Kidney (tissue), 14 donors: ENCODE measurements around the gene CDKL1. TPM values are rescaled to one million over a fixed set of nuclear protein-coding genes. Genes with fewer than 3 reads are reported as not detected.

Experiments used
- DNase-seq, 5 donors: peaks; one replicate each; pipeline ENCODE4 v3.0.0-alpha.2; 2013 to 2020
- FAIRE-seq: peaks from 2 replicates; lab custom pipeline; 2012; peaks lifted over from hg19 to GRCh38; lab: Jason Lieb, UNC
- H3K27ac ChIP-seq, 2 donors: one replicate each; pipeline ENCODE4 v1.7.0; 2013; ENCODE audit warnings: low read depth in 2 of 2, low read length in 2 of 2, inconsistent platforms in 1 of 2
- H3K27me3 ChIP-seq: one replicate; pipeline ENCODE4 v1.7.1; 2013; ENCODE audit warnings: low read length, inconsistent platforms; ENCODE audit not compliant: control insufficient read depth, insufficient read depth
- H3K36me3 ChIP-seq, 3 donors: one replicate each; pipeline versions ENCODE4 v1.7.0 to v1.7.1; 2013; ENCODE audit warnings: low read length in 3 of 3, control low read depth in 1 of 3, inconsistent platforms in 1 of 3; ENCODE audit not compliant: insufficient read depth in 3 of 3, control insufficient read depth in 2 of 3
- H3K4me1 ChIP-seq, 3 donors: one replicate each; pipeline versions ENCODE4 v1.7.0 to v1.7.1; 2013; ENCODE audit warnings: low read length in 3 of 3, inconsistent platforms in 1 of 3, low read depth in 1 of 3; ENCODE audit not compliant: control insufficient read depth in 2 of 3, insufficient read depth in 2 of 3
- H3K4me3 ChIP-seq, 3 donors: one replicate each; pipeline versions ENCODE4 v1.7.0 to v1.8.1; 2013; ENCODE audit warnings: low read length in 3 of 3, control low read depth in 1 of 3, inconsistent platforms in 1 of 3
- H3K9ac ChIP-seq, 3 donors: one replicate each; pipeline versions ENCODE4 v1.7.0 to v1.7.1; 2013; ENCODE audit warnings: low read length in 3 of 3, control low read depth in 1 of 3, inconsistent platforms in 1 of 3
- H3K9me3 ChIP-seq, 3 donors: one replicate each; pipeline versions ENCODE4 v1.7.0 to v1.7.1; 2013; ENCODE audit warnings: low read length in 3 of 3, control low read depth in 1 of 3, inconsistent platforms in 1 of 3; ENCODE audit not compliant: control insufficient read depth in 2 of 3, insufficient read depth in 1 of 3
- CTCF ChIP-seq: IDR thresholded peaks from 3 replicates; pipeline ENCODE4 v1.5.1; 2012; ENCODE audit warnings: mild to moderate bottlenecking, moderate library complexity, borderline replicate concordance; ENCODE audit not compliant: insufficient read depth; ENCODE audit errors: extremely low read depth
- intact Hi-C: fragments of 100-400 bp; cut with DNase I; formaldehyde crosslinking; loops from one replicate; pipeline ENCODE4 v1.11.1; 2022
- polyA plus RNA-seq: library from polyadenylated mRNA; stranded (reverse); fragments of 350-450 nt; fragmentation: Illumina TruSeq; extraction: RNeasy Lipid Tissue Mini Kit (QIAGEN cat#74804); gene quantifications from one replicate; pipeline ENCODE4 v1.2.3, GENCODE V29; 2014; ENCODE audit warnings: low read depth, low replicate concordance; ENCODE audit not compliant: insufficient read depth
- total RNA-seq: library from RNA; stranded (reverse); fragmentation: NEBNext Ultra II Directional; extraction: Animal tissue kit (Norgen Biotek cat#: 25700); gene quantifications from one replicate; pipeline ENCODE4 v1.2.1, GENCODE V29; 2021
- donor health status: control.
- donor health status: control.
- donor health status: control.
- donor health status: control.
- donor health status: control.
- donor health status: DM: yes; HTN: yes; CAD: no.
- donor health status: Normal renal cell carcinoma (clear cell type).

Gene CDKL1
- total and polyA plus RNA-seq, 2 donors from 2014 or later, result 17.9 to 60.0 TPM

GRCh38 chr14:50417853-50418252 is 21.2 kb upstream of the CDKL1 start:
- intact Hi-C loops, result no loop called here
- H3K36me3 ChIP-seq, result peaks cover 0 to 8% (median 6%) of the 10 kb centered on the region in 3 donors

GRCh38 chr14:50410921-50411320 is 14.2 kb upstream of the CDKL1 start:
- Histone ChIP-seq H3K36me3 (no peaks in the 10 kb centered on the region), H3K27ac (no peak overlapping the region), H3K27me3 (no peaks in the 10 kb centered on the region), H3K4me3 (no peak overlapping the region), H3K9ac (no peak overlapping the region), H3K4me1 (no peaks in the 10 kb centered on the region), H3K9me3 (no peaks in the 10 kb centered on the region)
- no peak for TF ChIP-seq CTCF
- no peak for FAIRE-seq
- intact Hi-C loops, result no loop called here
- DNase-seq, result no peak

More at GRCh38 chr14:50417853-50418252, 21.2 kb upstream of the CDKL1 start:
- FAIRE-seq (no peak), DNase-seq (no peak)
- Histone ChIP-seq H3K27ac (no peak overlapping the region), H3K27me3 (no peaks in the 10 kb centered on the region), H3K9me3 (no peaks in the 10 kb centered on the region), H3K4me1 (no peaks in the 10 kb centered on the region), H3K4me3 (no peak overlapping the region), H3K9ac (no peak overlapping the region)
- no peak for TF ChIP-seq CTCF

GRCh38 chr14:50410071-50410470 is 13.4 kb upstream of the CDKL1 start:
- H3K27ac ChIP-seq, result no peak overlapping the region
- no peaks in the 10 kb centered on the region for H3K4me1 ChIP-seq
- H3K27me3 ChIP-seq, result no peaks in the 10 kb centered on the region
- H3K36me3 ChIP-seq, result no peaks in the 10 kb centered on the region
- no peak for DNase-seq
- H3K4me3 ChIP-seq, result no peak overlapping the region
- no peaks in the 10 kb centered on the region for H3K9me3 ChIP-seq
- intact Hi-C loops, result no loop called here
- TF ChIP-seq CTCF, result no peak
- H3K9ac ChIP-seq, result no peak overlapping the region
- FAIRE-seq, result no peak
